Measurements from ENCODE around the gene ENG.

- TF ChIP-seq CTCF (conservative IDR thresholded peaks at IDR 0.05; ENCODE audit: low read depth in 2 of 2) (no peak), POLR2AphosphoS5 (IDR thresholded peaks at IDR 0.05; ENCODE audit: low read depth) (no peak), EZH2phosphoT487 (IDR thresholded peaks at IDR 0.05; ENCODE audit: unreplicated experiment) (no peak), EZH2 (IDR thresholded peaks at IDR 0.05; ENCODE audit: low read depth, unreplicated experiment) (no peak), CREB1 (CRISPR knock-in tag; IDR thresholded peaks at IDR 0.05; ENCODE audit: low read depth) (no peak), JUNB (IDR thresholded peaks at IDR 0.05; ENCODE audit: unreplicated experiment) (no peak), STAT1 (IDR thresholded peaks at IDR 0.05; ENCODE audit: unreplicated experiment) (no peak)
Observed at GRCh38 chr9:127871531-127871930, 17.1 kb upstream of the ENG start.

Measured in GM23338 (cell line).